Mesendoderm (in vitro differentiated cells): ENCODE measurements around the gene SLC35F2.

ENCODE experiments used
- DNase-seq: peaks from one replicate; pipeline ENCODE4 v3.0.0; 2013
- H2AK5ac ChIP-seq: 2 replicates; pipeline ENCODE4 v1.6.1; 2013; ENCODE audit warnings: low read length, inconsistent platforms
- H2BK120ac ChIP-seq: 2 replicates; pipeline ENCODE4 v1.6.1; 2013; ENCODE audit warnings: low read depth, mild to moderate bottlenecking, low read length, moderate library complexity, mixed read lengths
- H2BK15ac ChIP-seq: replicated peaks from 2 replicates; pipeline ENCODE4 v1.6.1; 2013; ENCODE audit warnings: low read depth, mild to moderate bottlenecking, moderate library complexity
- H2BK5ac ChIP-seq: 2 replicates; pipeline ENCODE4 v1.6.1; 2013; ENCODE audit warnings: low read length, inconsistent platforms
- H3K18ac ChIP-seq: 2 replicates; pipeline ENCODE4 v1.6.1; 2013; ENCODE audit warnings: mild to moderate bottlenecking, low read length, mixed read lengths
- H3K23ac ChIP-seq: one replicate; pipeline ENCODE4 v1.6.1; 2013; ENCODE audit warnings: low read length
- H3K27ac ChIP-seq: 2 replicates; pipeline ENCODE4 v1.5.1; 2013; ENCODE audit warnings: low read depth, mild to moderate bottlenecking, inconsistent platforms, low read length, moderate library complexity
- H3K27me3 ChIP-seq: 2 replicates; pipeline ENCODE4 v1.6.1; 2013; ENCODE audit warnings: low read length, control low read depth, mild to moderate bottlenecking, inconsistent platforms; ENCODE audit not compliant: insufficient read depth, poor library complexity
- H3K36me3 ChIP-seq: 2 replicates; pipeline ENCODE4 v1.6.1; 2013; ENCODE audit warnings: low read length, inconsistent platforms; ENCODE audit not compliant: control insufficient read depth, insufficient read depth
- H3K4ac ChIP-seq: one replicate; pipeline ENCODE4 v1.6.1; 2013; ENCODE audit warnings: low read depth, mild to moderate bottlenecking, low read length, moderate library complexity
- H3K4me1 ChIP-seq: 2 replicates; pipeline ENCODE4 v1.6.1; 2013; ENCODE audit warnings: low read depth, low read length, inconsistent platforms; ENCODE audit not compliant: control insufficient read depth
- H3K4me2 ChIP-seq: 2 replicates; pipeline ENCODE4 v1.6.1; 2013; ENCODE audit warnings: low read length
- H3K4me3 ChIP-seq: 2 replicates; pipeline ENCODE4 v1.5.1; 2013; ENCODE audit warnings: mild to moderate bottlenecking, low read length
- H3K56ac ChIP-seq: one replicate; pipeline ENCODE4 v1.6.1; 2013; ENCODE audit warnings: low read length
- H3K79me1 ChIP-seq: 2 replicates; pipeline ENCODE4 v1.6.1; 2013; ENCODE audit warnings: low read length, inconsistent platforms
- H3K79me2 ChIP-seq: 2 replicates; pipeline ENCODE4 v1.6.1; 2013; ENCODE audit warnings: mild to moderate bottlenecking, low read length; ENCODE audit not compliant: control insufficient read depth, insufficient read depth
- H3K9ac ChIP-seq: 2 replicates; pipeline ENCODE4 v1.6.1; 2013; ENCODE audit warnings: low read length, inconsistent platforms
- H4K5ac ChIP-seq: one replicate; pipeline ENCODE4 v1.6.1; 2013; ENCODE audit warnings: low read length
- H4K8ac ChIP-seq: one replicate; pipeline ENCODE4 v1.6.1; 2013; ENCODE audit warnings: low read depth, mild to moderate bottlenecking, control low read depth, low read length, moderate library complexity
- WGBS: extraction: QIAGEN DNeasy Blood & Tissue Kit; methylation state at CpG from one replicate; pipeline ENCODE4 v1.1.7; 2013; ENCODE audit warnings: low lambda C conversion rate, missing lambda C conversion rate; ENCODE audit not compliant: insufficient coverage; ENCODE audit errors: extremely low coverage; 5-methylcytosine and 5-hydroxymethylcytosine counted together

The SLC35F2 gene

DNA sequence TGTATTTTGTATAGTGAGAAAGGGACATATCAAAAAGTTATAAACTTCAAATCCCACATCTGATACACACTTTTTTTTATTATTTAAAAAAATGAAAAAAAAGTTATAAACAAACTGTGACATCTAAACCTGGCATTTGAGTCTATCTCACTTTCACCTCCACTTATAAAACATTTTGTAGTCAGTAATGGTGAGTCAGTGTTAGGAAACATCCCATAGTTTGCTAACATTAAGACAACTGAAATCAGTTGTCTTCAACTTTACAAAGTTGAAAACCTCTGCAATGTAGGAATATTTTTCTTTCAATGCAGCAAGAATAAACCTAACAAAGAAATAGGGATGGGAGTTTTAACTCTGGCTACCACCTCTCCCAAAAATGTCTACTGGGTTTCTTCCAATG is 47.7 kb downstream of the SLC35F2 start:
- no peak for DNase-seq
- no peak overlapping the region for H2BK15ac ChIP-seq
- H3K4me2 ChIP-seq = no peak overlapping the region
- no peaks in the 10 kb centered on the region for H3K27me3 ChIP-seq
- H3K4me3 ChIP-seq = no peak overlapping the region
- no peak overlapping the region for H3K9ac ChIP-seq
- H3K79me1 ChIP-seq = no peaks in the 10 kb centered on the region
- H2BK120ac ChIP-seq = no peak overlapping the region
- no peak overlapping the region for H3K23ac ChIP-seq
- H4K8ac ChIP-seq = no peak overlapping the region
- H3K4me1 ChIP-seq = no peaks in the 10 kb centered on the region
- H3K79me2 ChIP-seq = no peaks in the 10 kb centered on the region
- no peak overlapping the region for H3K4ac ChIP-seq
- H2BK5ac ChIP-seq = no peak overlapping the region
- H4K5ac ChIP-seq = no peak overlapping the region
- H3K27ac ChIP-seq = no peak overlapping the region
- H3K18ac ChIP-seq = no peak overlapping the region
- H3K36me3 ChIP-seq = no peaks in the 10 kb centered on the region
- no peak overlapping the region for H2AK5ac ChIP-seq
- no peak overlapping the region for H3K56ac ChIP-seq

- Histone ChIP-seq H3K4me3 (no peak overlapping the region), H2BK5ac (no peak overlapping the region), H3K79me2 (no peaks in the 10 kb centered on the region), H2BK15ac (no peak overlapping the region), H3K9ac (no peak overlapping the region), H3K23ac (no peak overlapping the region), H3K18ac (no peak overlapping the region), H4K5ac (no peak overlapping the region), H3K4me1 (no peaks in the 10 kb centered on the region), H2BK120ac (no peak overlapping the region), H3K4ac (no peak overlapping the region), H3K56ac (no peak overlapping the region), H3K79me1 (no peaks in the 10 kb centered on the region), H2AK5ac (no peak overlapping the region), H4K8ac (no peak overlapping the region), H3K27ac (no peak overlapping the region), H3K4me2 (no peak overlapping the region), H3K36me3 (no peaks in the 10 kb centered on the region), H3K27me3 (no peaks in the 10 kb centered on the region)
- WGBS = no CpG with 5 or more reads among the region's 4 CpGs
- DNase-seq = no peak
Observed at GRCh38 chr11:107808521-107808920, 50.1 kb downstream of the SLC35F2 start.

- Histone ChIP-seq H2BK15ac (no peak overlapping the region), H3K9ac (no peak overlapping the region), H4K5ac (no peak overlapping the region), H3K56ac (no peak overlapping the region), H3K79me2 (no peaks in the 10 kb centered on the region), H3K4ac (no peak overlapping the region), H3K79me1 (no peaks in the 10 kb centered on the region), H4K8ac (no peak overlapping the region), H3K4me2 (no peak overlapping the region), H3K27ac (no peak overlapping the region), H3K4me1 (no peaks in the 10 kb centered on the region), H2BK5ac (no peak overlapping the region), H3K4me3 (no peak overlapping the region), H3K18ac (no peak overlapping the region), H3K36me3 (no peaks in the 10 kb centered on the region), H2BK120ac (no peak overlapping the region), H3K27me3 (no peaks in the 10 kb centered on the region), H3K23ac (no peak overlapping the region), H2AK5ac (no peak overlapping the region)
- no peak for DNase-seq
Observed at GRCh38 chr11:107804971-107805370, 53.6 kb downstream of the SLC35F2 start.

DNA sequence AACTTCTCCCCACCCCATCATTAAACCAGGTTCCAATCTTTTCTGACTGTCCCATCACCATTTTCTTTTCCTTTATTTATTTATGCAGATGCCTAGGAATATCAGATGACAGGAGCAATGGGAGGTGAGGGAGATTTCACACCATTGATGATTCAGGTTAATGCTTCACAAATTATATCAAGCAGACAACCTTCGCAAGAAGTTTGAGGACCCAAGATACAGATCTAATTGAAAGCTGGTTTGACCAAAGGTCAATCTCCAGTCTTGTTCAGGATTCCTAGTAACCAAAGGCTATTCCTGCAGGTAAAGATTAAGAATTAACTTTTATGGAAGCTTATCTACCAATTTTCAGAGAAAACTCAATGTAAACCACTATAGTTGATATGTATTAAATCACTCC is 54.4 kb downstream of the SLC35F2 start:
- H3K9ac ChIP-seq = no peak overlapping the region
- H2BK15ac ChIP-seq = no peak overlapping the region
- H3K4me1 ChIP-seq = no peaks in the 10 kb centered on the region
- no peak overlapping the region for H2BK120ac ChIP-seq
- no peak overlapping the region for H3K27ac ChIP-seq
- no peak overlapping the region for H4K5ac ChIP-seq
- H3K23ac ChIP-seq = no peak overlapping the region
- no peak overlapping the region for H2BK5ac ChIP-seq
- H3K79me1 ChIP-seq = no peaks in the 10 kb centered on the region
- H3K4ac ChIP-seq = no peak overlapping the region
- no peak overlapping the region for H3K18ac ChIP-seq
- H3K4me3 ChIP-seq = no peak overlapping the region
- H3K4me2 ChIP-seq = no peak overlapping the region
- no peak for DNase-seq
- H3K56ac ChIP-seq = no peak overlapping the region
- no peak overlapping the region for H4K8ac ChIP-seq
- WGBS = no CpG with 5 or more reads among the region's 1 CpG
- H3K36me3 ChIP-seq = no peaks in the 10 kb centered on the region
- H2AK5ac ChIP-seq = no peak overlapping the region
- no peaks in the 10 kb centered on the region for H3K79me2 ChIP-seq
- H3K27me3 ChIP-seq = no peaks in the 10 kb centered on the region

DNA sequence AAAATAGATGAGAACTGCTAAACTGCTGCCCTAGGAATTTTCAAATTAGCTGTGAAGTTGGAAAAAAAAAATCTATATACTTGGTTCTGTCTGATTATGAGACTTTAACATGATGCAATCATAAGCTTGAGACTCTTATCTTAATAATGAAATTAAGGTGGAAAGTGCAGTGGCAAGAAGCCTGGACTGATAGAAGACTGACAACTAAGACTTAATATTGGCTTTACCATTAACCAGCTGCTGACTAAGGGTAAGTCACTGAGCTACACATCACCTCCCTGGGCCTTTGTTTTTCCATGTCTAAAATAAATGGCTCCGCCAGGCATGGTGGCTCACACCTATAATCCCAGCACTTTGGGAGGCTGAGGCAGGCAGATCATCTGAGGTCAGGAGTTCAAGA is 56.9 kb downstream of the SLC35F2 start:
- Histone ChIP-seq H2AK5ac (no peak overlapping the region), H3K18ac (no peak overlapping the region), H2BK5ac (no peak overlapping the region), H3K79me1 (no peaks in the 10 kb centered on the region), H3K4me3 (no peak overlapping the region), H3K23ac (no peak overlapping the region), H3K4me2 (no peak overlapping the region), H3K4ac (no peak overlapping the region), H3K56ac (no peak overlapping the region), H3K27me3 (no peaks in the 10 kb centered on the region), H3K36me3 (no peaks in the 10 kb centered on the region), H3K9ac (no peak overlapping the region), H3K4me1 (no peaks in the 10 kb centered on the region), H3K79me2 (no peaks in the 10 kb centered on the region), H2BK120ac (no peak overlapping the region), H3K27ac (no peak overlapping the region), H4K5ac (no peak overlapping the region), H2BK15ac (no peak overlapping the region), H4K8ac (no peak overlapping the region)
- no peak for DNase-seq
- WGBS = no CpG with 5 or more reads among the region's 1 CpG

DNA sequence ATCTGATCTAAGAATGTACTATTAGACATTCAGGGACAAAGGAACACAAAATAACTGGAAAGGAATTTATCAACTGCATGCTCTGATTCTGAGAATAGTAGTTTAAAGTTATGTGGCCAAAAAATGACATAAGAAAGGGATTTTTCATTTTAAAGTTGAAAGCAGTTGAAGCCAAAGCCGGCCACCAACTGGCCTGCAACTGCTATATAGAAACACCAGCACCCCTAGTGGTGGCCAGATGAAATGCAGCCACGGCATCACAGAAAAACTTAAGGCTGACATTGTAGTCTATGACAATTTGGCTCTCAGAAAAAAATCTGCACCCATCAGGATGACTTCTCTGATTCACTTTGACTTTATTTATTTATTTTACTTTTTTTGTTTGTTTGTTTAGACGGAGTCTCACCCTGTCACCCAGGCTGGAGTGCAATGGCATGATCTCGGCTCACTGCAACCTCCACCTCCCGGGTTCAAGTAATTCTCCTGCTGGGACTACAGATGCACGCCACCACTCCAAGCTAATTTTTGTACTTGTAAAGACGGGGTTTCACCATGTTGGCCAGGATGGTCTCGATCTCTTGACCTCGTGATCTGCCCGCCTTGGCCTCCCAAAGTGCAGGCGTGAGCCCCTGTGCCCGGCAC is 59.2 kb downstream of the SLC35F2 start:
- H3K36me3 ChIP-seq = no peaks in the 10 kb centered on the region

More for the DNA sequence above, 59.2 kb downstream of the SLC35F2 start:
- Histone ChIP-seq H3K27me3 (no peaks in the 10 kb centered on the region), H2BK5ac (no peak overlapping the region), H3K4me2 (no peak overlapping the region), H2BK120ac (no peak overlapping the region), H3K4me3 (no peak overlapping the region), H2AK5ac (no peak overlapping the region), H3K4me1 (no peaks in the 10 kb centered on the region), H3K56ac (no peak overlapping the region), H3K18ac (no peak overlapping the region), H3K79me2 (no peaks in the 10 kb centered on the region), H3K23ac (no peak overlapping the region), H4K8ac (no peak overlapping the region), H3K79me1 (no peaks in the 10 kb centered on the region), H3K27ac (no peak overlapping the region), H3K4ac (no peak overlapping the region), H2BK15ac (no peak overlapping the region), H4K5ac (no peak overlapping the region), H3K9ac (no peak overlapping the region)
- peak; percentile 68 for DNase-seq
- no CpG with 5 or more reads among the region's 12 CpGs for WGBS
